HEK293 (cell line): ENCODE data around the gene CECR2.

ENCODE experiments used
- CTCF ChIA-PET: fragments of 350-600 bp; formaldehyde crosslinking; extraction: SDS; loops from one replicate; lab custom pipeline; 2021; ENCODE audit warnings: antibody characterized with exemption; lab: Yijun Ruan, JAX
- POLR2A ChIA-PET: fragments of 300-600 bp; formaldehyde crosslinking; extraction: SDS; loops from one replicate; lab custom pipeline; 2020; ENCODE audit warnings: antibody characterized with exemption, inconsistent platforms; lab: Yijun Ruan, JAX
- H3K27ac ChIP-seq: fragments of 200-500 bp; sonication (Bioruptor generic); 2 replicates; pipeline ENCODE4 v1.5.1; 2014; ENCODE audit warnings: low read depth, low read length, control low read depth, inconsistent platforms; ENCODE audit errors: extremely low read depth
- H3K36me3 ChIP-seq, 2 experiments: fragments of 200-500 bp in 1 of 2; sonication (Bioruptor generic) in 1 of 2; 1 replicate in 1 of 2; 2 replicates in 1 of 2; pipeline ENCODE4 v1.5.1; 2014 to 2017; ENCODE audit warnings: inconsistent platforms in 2 of 2, low read length in 2 of 2; ENCODE audit not compliant: control insufficient read depth in 2 of 2, insufficient read depth in 1 of 2
- H3K4me1 ChIP-seq: fragments of 200-500 bp; sonication (Bioruptor generic); 2 replicates; pipeline ENCODE4 v1.5.1; 2014; ENCODE audit warnings: mild to moderate bottlenecking, low read length, inconsistent platforms; ENCODE audit not compliant: control insufficient read depth, insufficient read depth
- H3K4me3 ChIP-seq: 2 replicates; pipeline ENCODE4 v1.5.1; 2011; ENCODE audit warnings: low read depth, mild to moderate bottlenecking, control low read depth, low read length, moderate library complexity
- H3K9me3 ChIP-seq: fragments of 200-500 bp; sonication (Bioruptor generic); 2 replicates; pipeline ENCODE4 v1.5.1; 2014; ENCODE audit warnings: low read depth, low read length, inconsistent platforms; ENCODE audit not compliant: control insufficient read depth, insufficient read depth
- AEBP2 ChIP-seq: fragments of 450-650 bp; formaldehyde crosslinking; IDR thresholded peaks from 2 replicates; pipeline ENCODE4 v1.5.1; 2016; ENCODE audit warnings: missing biosample characterization, missing genetic modification characterization, borderline replicate concordance
- EGR2 ChIP-seq: fragments of 450-650 bp; formaldehyde crosslinking; IDR thresholded peaks from 2 replicates; pipeline ENCODE4 v1.5.1; 2016; ENCODE audit warnings: low read depth, missing biosample characterization, missing genetic modification characterization
- INSM2 ChIP-seq: fragments of 450-650 bp; formaldehyde crosslinking; IDR thresholded peaks from 2 replicates; pipeline ENCODE4 v1.5.1; 2016; ENCODE audit warnings: missing biosample characterization, missing genetic modification characterization
- KLF9 ChIP-seq: fragments of 450-650 bp; formaldehyde crosslinking; IDR thresholded peaks from 2 replicates; pipeline ENCODE4 v1.5.1; 2016; ENCODE audit warnings: missing biosample characterization, missing genetic modification characterization, low read depth
- ZBTB21 ChIP-seq: fragments of 450-650 bp; formaldehyde crosslinking; IDR thresholded peaks from 2 replicates; pipeline ENCODE4 v1.5.1; 2017; ENCODE audit warnings: missing biosample characterization, missing genetic modification characterization
- ZFP3 ChIP-seq: fragments of 450-650 bp; formaldehyde crosslinking; IDR thresholded peaks from 2 replicates; pipeline ENCODE4 v1.5.1; 2016; ENCODE audit warnings: low read depth, missing biosample characterization, missing genetic modification characterization
- ZFP41 ChIP-seq: fragments of 450-650 bp; formaldehyde crosslinking; IDR thresholded peaks from 2 replicates; pipeline ENCODE4 v1.5.1; 2016; ENCODE audit warnings: missing biosample characterization, missing genetic modification characterization, borderline replicate concordance
- ZFP69B ChIP-seq: fragments of 450-650 bp; formaldehyde crosslinking; IDR thresholded peaks from 2 replicates; pipeline ENCODE4 v1.5.1; 2016; ENCODE audit warnings: missing biosample characterization, missing genetic modification characterization
- ZNF114 ChIP-seq: fragments of 450-650 bp; formaldehyde crosslinking; IDR thresholded peaks from 2 replicates; pipeline ENCODE4 v1.5.0; 2017; ENCODE audit warnings: missing biosample characterization, missing genetic modification characterization
- ZNF121 ChIP-seq: fragments of 450-650 bp; formaldehyde crosslinking; IDR thresholded peaks from 2 replicates; pipeline ENCODE4 v1.5.1; 2016; ENCODE audit warnings: missing biosample characterization, missing genetic modification characterization
- ZNF184 ChIP-seq: fragments of 450-650 bp; IDR thresholded peaks from 2 replicates; pipeline ENCODE4 v1.5.1; 2018; ENCODE audit warnings: missing biosample characterization, mild to moderate bottlenecking, missing genetic modification characterization
- ZNF19 ChIP-seq: fragments of 450-650 bp; formaldehyde crosslinking; IDR thresholded peaks from 2 replicates; pipeline ENCODE4; 2016; ENCODE audit warnings: missing biosample characterization, missing genetic modification characterization, low read depth
- ZNF2 ChIP-seq: fragments of 450-650 bp; formaldehyde crosslinking; IDR thresholded peaks from 2 replicates; pipeline ENCODE4 v1.5.1; 2016; ENCODE audit warnings: missing biosample characterization, missing genetic modification characterization
- ZNF280D ChIP-seq: fragments of 450-650 bp; formaldehyde crosslinking; IDR thresholded peaks from 2 replicates; pipeline ENCODE4 v1.5.1; 2016; ENCODE audit warnings: missing biosample characterization, missing genetic modification characterization
- ZNF350 ChIP-seq: fragments of 450-650 bp; formaldehyde crosslinking; IDR thresholded peaks from 2 replicates; pipeline ENCODE4 v1.5.0; 2017; ENCODE audit warnings: missing biosample characterization, mild to moderate bottlenecking, missing genetic modification characterization
- ZNF362 ChIP-seq: fragments of 450-650 bp; formaldehyde crosslinking; IDR thresholded peaks from 2 replicates; pipeline ENCODE4 v1.5.1; 2016; ENCODE audit warnings: missing biosample characterization, missing genetic modification characterization
- ZNF473 ChIP-seq: fragments of 450-650 bp; formaldehyde crosslinking; IDR thresholded peaks from 2 replicates; pipeline ENCODE4 v1.5.1; 2017; ENCODE audit warnings: missing biosample characterization, missing genetic modification characterization
- ZNF521 ChIP-seq: fragments of 450-650 bp; formaldehyde crosslinking; IDR thresholded peaks from 2 replicates; pipeline ENCODE4 v1.5.1; 2017; ENCODE audit warnings: missing biosample characterization, mild to moderate bottlenecking, missing genetic modification characterization
- ZNF560 ChIP-seq: fragments of 450-650 bp; formaldehyde crosslinking; IDR thresholded peaks from 2 replicates; pipeline ENCODE4 v1.5.1; 2017; ENCODE audit warnings: missing biosample characterization, missing genetic modification characterization, borderline replicate concordance
- ZNF692 ChIP-seq: fragments of 450-650 bp; formaldehyde crosslinking; IDR thresholded peaks from 2 replicates; pipeline ENCODE4 v1.5.1; 2016; ENCODE audit warnings: missing biosample characterization, missing genetic modification characterization
- ZNF830 ChIP-seq: fragments of 450-650 bp; IDR thresholded peaks from 2 replicates; pipeline ENCODE4 v1.5.0; 2018; ENCODE audit warnings: missing biosample characterization, missing genetic modification characterization, low read depth, mild to moderate bottlenecking, moderate library complexity
- ZNF837 ChIP-seq: fragments of 450-650 bp; formaldehyde crosslinking; IDR thresholded peaks from 2 replicates; pipeline ENCODE4 v1.5.1; 2016; ENCODE audit warnings: missing biosample characterization, missing genetic modification characterization
- ZNF843 ChIP-seq: fragments of 450-650 bp; formaldehyde crosslinking; IDR thresholded peaks from 2 replicates; pipeline ENCODE4 v1.5.1; 2016; ENCODE audit warnings: missing biosample characterization, missing genetic modification characterization
- ZSCAN16 ChIP-seq: fragments of 450-650 bp; formaldehyde crosslinking; IDR thresholded peaks from 2 replicates; pipeline ENCODE4 v1.5.1; 2016; ENCODE audit warnings: missing biosample characterization, missing genetic modification characterization

Gene CECR2

GRCh38 chr22:17366329-17366728 lies 2.9 kb upstream of the CECR2 start:
- TF ChIP-seq ZNF184 (no peak), KLF9 (tag by site-specific recombination) (0 out of 2 replicates have a peak, but pooled peaks have one; percentile 21), EGR2 (tag by site-specific recombination) (no peak)
- ChIA-PET CTCF (interaction anchor here (0.5 to 4.5 kb wide), 8 partner anchors 26 to 544 kb away, joined by 3 to 35 read pairs (median 4); no protein-coding TSS in a partner anchor), POLR2A (interaction anchor here (0.7 kb wide), 1 partner anchor 170 kb away, joined by 3 read pairs; no protein-coding TSS in a partner anchor)
- peaks cover under 1% of the 10 kb centered on the region for H3K4me1 ChIP-seq
- H3K27ac ChIP-seq: no peak overlapping the region
- H3K36me3 ChIP-seq: no peaks in the 10 kb centered on the region
- H3K9me3 ChIP-seq: no peaks in the 10 kb centered on the region
- no peak overlapping the region for H3K4me3 ChIP-seq

GRCh38 chr22:17366830-17367229 lies 2.4 kb upstream of the CECR2 start:
- CTCF ChIA-PET: interaction anchor here (0.5 to 4.5 kb wide), 18 partner anchors 9 to 553 kb away, joined by 3 to 35 read pairs (median 4); no protein-coding TSS in a partner anchor
- no peaks in the 10 kb centered on the region for H3K9me3 ChIP-seq
- POLR2A ChIA-PET: interaction anchor here (0.6 to 4.6 kb wide), 2 partner anchors 195 to 556 kb away, joined by 3 to 25 read pairs; no protein-coding TSS in a partner anchor
- no peak overlapping the region for H3K27ac ChIP-seq
- H3K4me3 ChIP-seq: peak overlapping the region; percentile 1; the same call in 1 of the 2 replicates
- no peaks in the 10 kb centered on the region for H3K36me3 ChIP-seq
- H3K4me1 ChIP-seq: peaks cover 3% of the 10 kb centered on the region
- no peak for TF ChIP-seq ZNF362 (tag by site-specific recombination)
- TF ChIP-seq ZBTB21 (tag by site-specific recombination): no peak
- peak; percentile 42; the same call in 1 of the 2 replicates for TF ChIP-seq ZNF2 (tag by site-specific recombination)
- no peak for TF ChIP-seq ZNF521 (tag by site-specific recombination)
- TF ChIP-seq ZNF473 (tag by site-specific recombination): no peak
- no peak for TF ChIP-seq ZFP69B (tag by site-specific recombination)
- no peak for TF ChIP-seq ZNF121 (tag by site-specific recombination)
- TF ChIP-seq ZFP3 (tag by site-specific recombination): no peak
- TF ChIP-seq ZNF830 (tag by site-specific recombination): no peak
- TF ChIP-seq ZSCAN16 (tag by site-specific recombination): no peak
- TF ChIP-seq ZNF114 (tag by site-specific recombination): no peak
- TF ChIP-seq ZNF280D (tag by site-specific recombination): no peak
- TF ChIP-seq ZFP41 (tag by site-specific recombination): no peak
- no peak for TF ChIP-seq ZNF560 (tag by site-specific recombination)
- no peak for TF ChIP-seq AEBP2 (tag by site-specific recombination)
- TF ChIP-seq INSM2 (tag by site-specific recombination): no peak
- no peak for TF ChIP-seq ZNF843 (tag by site-specific recombination)
- no peak for TF ChIP-seq ZNF350 (tag by site-specific recombination)
- no peak for TF ChIP-seq ZNF692 (tag by site-specific recombination)
- TF ChIP-seq ZNF837 (tag by site-specific recombination): no peak
- no peak for TF ChIP-seq ZNF19 (tag by site-specific recombination)
